BJ (cell line): ENCODE results near the gene TM4SF20. TPM values are rescaled to one million over a fixed set of nuclear protein-coding genes. Genes with fewer than 3 reads are reported as not detected.
"Not testable (repeated sequence)": the region's sequence is repeated elsewhere in the genome, so short reads cannot be mapped to it uniquely, and the experiment has no call there.

Experiments
- CTCF ChIA-PET: fragments of 350-600 bp; formaldehyde crosslinking; extraction: SDS; loops from one replicate; lab custom pipeline; 2021; ENCODE audit warnings: antibody characterized with exemption, inconsistent platforms; lab: Yijun Ruan, JAX
- POLR2A ChIA-PET: fragments of 300-600 bp; sonication (Branson Sonifier 250); formaldehyde crosslinking; extraction: SDS; loops from one replicate; lab custom pipeline; 2021; ENCODE audit warnings: antibody characterized with exemption; lab: Charles Lee
- DNase-seq: peaks from one replicate; pipeline ENCODE4 v3.0.0-alpha.2; 2011; ENCODE audit warnings: low read depth
- H3K27me3 ChIP-seq: 2 replicates; pipeline ENCODE4 v1.6.0; 2011; ENCODE audit warnings: low read length; ENCODE audit not compliant: control insufficient read depth, insufficient read depth
- H3K36me3 ChIP-seq: 2 replicates; pipeline ENCODE4 v1.5.1; 2011; ENCODE audit warnings: low read length; ENCODE audit not compliant: control insufficient read depth, insufficient read depth
- H3K4me3 ChIP-seq: 2 replicates; pipeline ENCODE4 v1.5.1; 2011; ENCODE audit warnings: low read depth, mild to moderate bottlenecking, control low read depth, low read length
- CTCF ChIP-seq: IDR thresholded peaks from 2 replicates; pipeline ENCODE4 v1.5.1; 2011; ENCODE audit warnings: low read depth, mild to moderate bottlenecking, control low read depth, inconsistent platforms, low read length, moderate library complexity; ENCODE audit not compliant: insufficient read depth
- polyA plus RNA-seq: library from polyadenylated mRNA; depleted of rRNA; stranded (reverse); fragments of >200 nt; gene quantifications from 2 replicates; pipeline ENCODE4 v1.2.3, GENCODE V29; 2011

The TM4SF20 gene
- polyA plus RNA-seq, 1 experiment = 0.56 TPM

GRCh38 chr2:227366769-227367426 is 12.2 kb downstream of the TM4SF20 start:
- no peak for DNase-seq
- H3K4me3 ChIP-seq = no peak overlapping the region
- no peaks in the 10 kb centered on the region for H3K36me3 ChIP-seq
- ChIA-PET POLR2A (interaction anchor here (0.7 kb wide), 1 partner anchor 1032 kb away, joined by 4 read pairs; no protein-coding TSS in a partner anchor), CTCF (no interaction called here)
- H3K27me3 ChIP-seq = no peaks in the 10 kb centered on the region
- no peak for TF ChIP-seq CTCF

DNA sequence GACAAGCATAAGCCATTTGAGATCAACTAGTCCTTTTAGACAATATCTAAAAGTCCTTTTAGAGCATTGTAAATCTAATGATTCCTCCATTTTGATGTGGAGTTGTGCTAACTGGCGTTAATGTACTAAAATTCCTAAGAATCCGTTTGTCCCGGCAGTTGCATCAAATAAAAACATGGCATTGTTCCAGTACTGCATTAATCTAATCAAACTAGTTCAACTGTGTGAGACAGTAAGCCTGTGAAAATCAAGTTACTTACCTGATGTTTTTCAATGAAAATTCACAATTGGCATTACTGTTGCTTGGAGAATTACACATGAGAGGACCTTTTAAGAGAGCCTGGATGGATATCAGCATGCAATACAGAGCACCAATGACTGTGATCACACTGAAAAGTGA is 13.3 kb downstream of the TM4SF20 start:
- ChIA-PET CTCF (no interaction called here), POLR2A (no interaction called here)
- Histone ChIP-seq H3K36me3 (no peaks in the 10 kb centered on the region), H3K27me3 (no peaks in the 10 kb centered on the region), H3K4me3 (no peak overlapping the region)
- DNase-seq = no peak
- no peak for TF ChIP-seq CTCF

DNA sequence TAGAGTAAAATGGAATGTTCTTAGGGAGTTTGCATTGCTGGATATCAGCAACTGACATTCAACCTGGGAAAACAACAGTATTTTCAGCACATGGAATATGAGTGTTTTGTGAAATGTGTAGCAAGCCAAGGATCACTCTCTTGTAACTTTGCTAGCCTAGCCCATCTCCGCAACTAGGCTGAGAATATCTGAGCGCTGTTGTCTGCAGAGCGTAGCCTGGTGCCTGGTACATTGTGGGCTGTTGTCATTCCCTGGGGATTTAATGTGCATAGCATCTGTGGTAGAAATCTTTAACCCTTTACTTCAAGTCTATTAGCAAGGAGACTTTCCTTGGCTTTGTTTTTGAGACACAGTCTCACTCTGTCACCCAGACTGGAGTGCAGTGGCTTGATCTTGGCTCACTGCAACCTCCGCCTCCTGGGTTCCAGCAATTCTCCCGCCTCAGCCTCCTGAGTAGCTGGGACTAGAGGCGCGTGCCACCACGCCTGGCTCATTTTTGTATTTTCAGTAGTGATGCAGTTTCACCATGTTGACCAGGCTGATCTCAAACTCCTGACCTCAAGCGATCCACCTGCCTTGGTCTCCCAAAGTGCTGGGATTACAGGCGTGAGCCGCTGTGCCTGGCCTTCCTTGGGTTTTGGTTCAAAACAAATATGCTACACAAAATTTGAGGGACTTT is 14.4 kb downstream of the TM4SF20 start:
- POLR2A ChIA-PET, CTCF ChIA-PET, DNase-seq, H3K4me3 ChIP-seq, H3K36me3 ChIP-seq, H3K27me3 ChIP-seq: not testable (repeated sequence)

- H3K27me3 ChIP-seq = no peaks in the 10 kb centered on the region
- ChIA-PET POLR2A (no interaction called here), CTCF (no interaction called here)
- DNase-seq = no peak
- no peaks in the 10 kb centered on the region for H3K36me3 ChIP-seq
- H3K4me3 ChIP-seq = no peak overlapping the region
- no peak for TF ChIP-seq CTCF
These were observed 15.3 kb downstream of the TM4SF20 start for GRCh38 chr2:227363756-227364155.

DNA sequence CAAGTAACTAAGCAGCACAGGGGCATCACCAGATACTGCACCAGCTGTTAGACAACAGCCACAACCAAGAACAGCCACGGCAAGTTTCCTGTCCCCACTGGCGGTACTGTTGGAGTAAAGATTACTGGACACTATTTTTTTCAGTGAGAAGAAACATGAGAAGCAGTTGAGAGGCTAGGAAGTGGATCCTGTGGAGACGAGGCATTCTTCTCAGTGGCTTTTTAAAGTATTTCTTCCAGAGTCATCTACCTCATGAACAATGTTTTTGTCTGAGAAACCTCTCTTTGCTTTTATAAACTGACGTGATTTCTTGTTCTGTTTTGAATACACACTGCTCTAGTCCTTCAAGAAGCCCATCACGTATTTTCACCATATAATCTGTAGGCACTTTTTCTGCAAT is 18.8 kb downstream of the TM4SF20 start:
- Histone ChIP-seq H3K4me3 (no peak overlapping the region), H3K27me3 (no peaks in the 10 kb centered on the region), H3K36me3 (peaks cover 6% of the 10 kb centered on the region)
- ChIA-PET POLR2A (no interaction called here), CTCF (interaction anchor here (1.4 kb wide), 1 partner anchor 23 kb away, joined by 3 read pairs; no protein-coding TSS in a partner anchor)
- DNase-seq = no peak
- no peak for TF ChIP-seq CTCF

DNA sequence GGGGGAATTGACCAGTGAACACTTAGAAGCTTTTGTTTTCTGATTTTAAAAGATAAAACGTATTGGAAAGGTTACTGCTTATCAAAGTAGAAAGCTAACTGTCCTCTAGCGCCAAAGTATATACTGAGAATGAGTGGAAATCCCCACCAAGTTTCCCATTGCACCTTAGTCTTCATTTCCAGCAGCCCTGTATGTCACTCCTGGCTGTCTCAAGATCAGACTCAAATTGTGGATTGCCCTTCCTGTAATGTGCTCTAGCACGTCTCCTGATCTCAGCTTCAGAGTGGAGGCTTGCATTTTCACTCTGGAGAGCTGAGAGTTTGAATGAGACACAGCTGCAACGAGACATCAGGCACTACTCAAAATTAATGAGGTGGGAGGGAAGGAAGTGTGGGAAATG is 27.5 kb downstream of the TM4SF20 start:
- ChIA-PET CTCF (no interaction called here), POLR2A (no interaction called here)
- no peak for TF ChIP-seq CTCF
- peaks cover 9% of the 10 kb centered on the region for H3K36me3 ChIP-seq
- no peaks in the 10 kb centered on the region for H3K27me3 ChIP-seq
- DNase-seq = no peak
- no peak overlapping the region for H3K4me3 ChIP-seq
